ENCODE results near the gene VTN.

VTN gene

GRCh38 chr17:28320215-28321061, 49.7 kb downstream of the VTN start:
- DNase-seq (ENCODE audit: low spot score) = no peak

GRCh38 chr17:28319598-28319935, 50.5 kb downstream of the VTN start:
- no peak for DNase-seq (ENCODE audit: low spot score)

- DNase-seq (ENCODE audit: low spot score) = peak; percentile 97
Observed at GRCh38 chr17:28318759-28319597, 51.1 kb downstream of the VTN start, which contains the start of gene TMEM97. Gene TMEM97 (plus strand): TSS chr17:28319200. CDS start chr17:28319240, 40 bp downstream.

DNA sequence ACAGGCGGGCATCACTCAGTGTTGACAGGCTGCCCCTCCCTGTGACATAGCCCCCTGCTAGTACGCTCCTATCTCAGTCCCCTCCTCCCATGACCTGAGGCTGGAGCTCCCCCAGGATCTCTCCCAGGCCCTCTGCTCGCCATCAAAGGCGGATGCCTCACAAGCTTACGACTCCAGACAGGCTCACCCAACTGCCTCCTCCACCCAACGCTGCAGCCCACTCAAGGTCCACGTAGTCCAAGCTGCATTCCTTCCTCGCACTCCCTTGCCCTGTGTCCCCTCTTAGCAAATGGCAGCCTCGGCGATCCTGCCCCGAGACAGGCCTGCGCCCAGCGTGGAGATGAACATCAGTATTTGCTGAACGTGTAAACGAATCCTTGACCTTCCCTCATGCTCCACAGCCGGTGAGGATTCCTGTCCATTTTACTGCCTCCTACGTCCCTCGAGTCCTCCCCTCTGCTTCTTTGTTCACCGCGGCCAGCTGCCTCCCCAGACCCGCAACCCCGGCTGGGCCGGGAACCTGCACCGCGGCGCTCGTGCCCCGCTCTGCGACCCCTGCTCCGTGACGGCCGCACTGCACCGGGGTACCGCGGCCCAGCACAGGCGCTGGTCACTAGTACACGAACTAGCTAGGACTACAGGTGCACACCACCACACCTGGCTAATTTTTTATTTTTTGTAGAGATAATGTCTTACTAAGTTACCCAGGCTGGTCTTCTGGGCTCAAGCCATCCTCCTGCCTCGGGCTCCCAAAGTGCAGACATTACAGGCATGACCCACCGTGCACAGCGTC, 51.9 kb downstream of the VTN start:
- peak; percentile 15 for DNase-seq (ENCODE audit: low spot score)
